Neural progenitor cell (in vitro differentiated cells): ENCODE results near the gene GPX7. TPM values are rescaled to one million over a fixed set of nuclear protein-coding genes. Genes with fewer than 3 reads are reported as not detected.

ENCODE experiments used
- DNase-seq: peaks from one replicate; pipeline ENCODE4 v3.0.0-alpha.2; 2016; ENCODE audit warnings: low spot score
- H2AFZ ChIP-seq: fragments of 200-600 bp; sonication (generic); replicated peaks from 2 replicates; pipeline ENCODE4 v1.6.1; 2016; ENCODE audit warnings: antibody characterized with exemption
- H3F3A ChIP-seq: fragments of 200-600 bp; sonication (generic); 2 replicates; pipeline ENCODE4 v1.6.1; 2016; ENCODE audit warnings: antibody characterized with exemption, low read depth
- H3K27ac ChIP-seq: fragments of 200-600 bp; sonication (generic); 2 replicates; pipeline ENCODE4 v1.5.1; 2016; ENCODE audit warnings: mild to moderate bottlenecking
- H3K27me3 ChIP-seq: fragments of 200-600 bp; sonication (generic); 2 replicates; pipeline ENCODE4 v1.6.1; 2016; ENCODE audit warnings: mild to moderate bottlenecking, moderate library complexity
- H3K36me3 ChIP-seq: fragments of 200-600 bp; sonication (generic); 2 replicates; pipeline ENCODE4 v1.5.1; 2016
- H3K4me1 ChIP-seq: fragments of 200-600 bp; sonication (generic); 2 replicates; pipeline ENCODE4 v1.6.1; 2016; ENCODE audit warnings: mixed run types
- H3K4me2 ChIP-seq: fragments of 200-600 bp; sonication (generic); 2 replicates; pipeline ENCODE4 v1.6.1; 2016
- H3K4me3 ChIP-seq: fragments of 200-600 bp; sonication (generic); 2 replicates; pipeline ENCODE4 v1.5.1; 2016
- H3K79me2 ChIP-seq: fragments of 200-600 bp; sonication (generic); 2 replicates; pipeline ENCODE4 v1.6.1; 2016; ENCODE audit warnings: low read depth
- H3K9ac ChIP-seq: fragments of 200-600 bp; sonication (generic); 2 replicates; pipeline ENCODE4 v1.6.1; 2016
- H3K9me3 ChIP-seq: fragments of 200-600 bp; sonication (generic); 2 replicates; pipeline ENCODE4 v1.5.1; 2016; ENCODE audit warnings: low read depth
- H4K20me1 ChIP-seq: fragments of 200-600 bp; sonication (generic); 2 replicates; pipeline ENCODE4 v1.6.1; 2016; ENCODE audit warnings: low read depth
- H3K27ac Mint-ChIP-seq: 3 replicates; pipeline ENCODE4 v1.8.0; 2021; ENCODE audit warnings: mixed read lengths
- H3K27me3 Mint-ChIP-seq: 2 replicates; pipeline ENCODE4 v1.8.0; 2022; ENCODE audit warnings: low read depth, mild to moderate bottlenecking, inconsistent platforms, moderate library complexity, mixed read lengths; ENCODE audit not compliant: insufficient read depth
- H3K36me3 Mint-ChIP-seq: 3 replicates; pipeline ENCODE4 v1.8.0; 2021; ENCODE audit warnings: mixed read lengths
- H3K4me1 Mint-ChIP-seq: 3 replicates; pipeline ENCODE4 v1.8.0; 2021; ENCODE audit warnings: mixed read lengths
- H3K4me3 Mint-ChIP-seq: 3 replicates; pipeline ENCODE4 v1.8.0; 2021; ENCODE audit warnings: mild to moderate bottlenecking, moderate library complexity, mixed read lengths
- H3K9me3 Mint-ChIP-seq: 3 replicates; pipeline ENCODE4 v1.8.0; 2020; ENCODE audit warnings: mixed read lengths
- EZH2 ChIP-seq: fragments of 200-600 bp; sonication (generic); IDR thresholded peaks from 2 replicates; pipeline ENCODE4 v1.6.1; 2017; ENCODE audit warnings: antibody characterized with exemption, mild to moderate bottlenecking, moderate library complexity
- EZH2phosphoT487 ChIP-seq: fragments of 200-600 bp; sonication (generic); IDR thresholded peaks from 2 replicates; pipeline ENCODE4 v1.6.1; 2017; ENCODE audit warnings: antibody characterized with exemption
- total RNA-seq: library from RNA; depleted of rRNA; stranded (reverse); fragments of >200 nt; gene quantifications from 2 replicates; pipeline ENCODE4 v1.2.3, GENCODE V29; 2015; ENCODE audit warnings: low replicate concordance
- TF ChIP-seq, protein P1 (sequence below): fragments of 200-600 bp; sonication (generic); IDR thresholded peaks from 2 replicates; pipeline ENCODE4 v1.5.1; 2017; ENCODE audit warnings: antibody characterized with exemption, mild to moderate bottlenecking

Gene GPX7
- total RNA-seq, 1 donor from 2014 or later, result 21.9 TPM

DNA sequence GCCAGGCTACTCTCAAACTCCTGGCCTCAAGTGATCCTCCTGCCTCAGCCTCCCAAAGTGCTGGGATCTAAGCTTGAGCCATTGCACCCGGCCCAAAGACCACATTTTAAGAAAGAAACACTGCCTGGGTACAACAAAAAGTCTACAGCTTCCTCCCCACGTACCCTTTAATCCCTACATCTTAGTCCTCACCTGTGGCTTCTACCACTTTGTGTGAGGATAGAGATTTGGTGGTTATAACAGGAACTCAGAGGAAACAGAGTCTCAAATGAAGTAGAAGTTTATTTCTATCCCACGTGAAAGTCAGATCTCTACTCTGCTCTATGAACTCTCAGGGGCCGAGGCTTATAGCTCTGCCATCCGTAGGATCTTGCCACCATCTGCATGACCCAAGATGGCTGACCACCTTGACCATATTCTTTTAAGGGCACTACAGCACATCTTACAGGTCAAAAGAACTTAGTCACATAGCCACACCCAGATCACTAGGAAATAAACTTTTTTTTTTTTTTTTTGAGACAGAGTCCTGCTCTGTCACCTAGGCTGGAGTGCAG lies 13.4 kb downstream of the GPX7 start:
- Mint-ChIP-seq H3K27ac (peak overlapping the region; percentile 31), H3K27me3 (peaks cover 5% of the 10 kb centered on the region), H3K36me3 (no peaks in the 10 kb centered on the region), H3K4me3 (no peak overlapping the region), H3K9me3 (peaks cover 4% of the 10 kb centered on the region), H3K4me1 (peaks cover 5% of the 10 kb centered on the region)
- Histone ChIP-seq H3K9me3 (no peaks in the 10 kb centered on the region), H4K20me1 (no peaks in the 10 kb centered on the region), H2AFZ (no peak overlapping the region), H3K27ac (no peak overlapping the region), H3K9ac (no peak overlapping the region), H3F3A (no peaks in the 10 kb centered on the region), H3K4me3 (no peak overlapping the region), H3K27me3 (no peaks in the 10 kb centered on the region), H3K36me3 (no peaks in the 10 kb centered on the region), H3K4me1 (no peaks in the 10 kb centered on the region), H3K79me2 (no peaks in the 10 kb centered on the region), H3K4me2 (no peak overlapping the region)
- no peak for DNase-seq
- TF ChIP-seq, protein P1, sequence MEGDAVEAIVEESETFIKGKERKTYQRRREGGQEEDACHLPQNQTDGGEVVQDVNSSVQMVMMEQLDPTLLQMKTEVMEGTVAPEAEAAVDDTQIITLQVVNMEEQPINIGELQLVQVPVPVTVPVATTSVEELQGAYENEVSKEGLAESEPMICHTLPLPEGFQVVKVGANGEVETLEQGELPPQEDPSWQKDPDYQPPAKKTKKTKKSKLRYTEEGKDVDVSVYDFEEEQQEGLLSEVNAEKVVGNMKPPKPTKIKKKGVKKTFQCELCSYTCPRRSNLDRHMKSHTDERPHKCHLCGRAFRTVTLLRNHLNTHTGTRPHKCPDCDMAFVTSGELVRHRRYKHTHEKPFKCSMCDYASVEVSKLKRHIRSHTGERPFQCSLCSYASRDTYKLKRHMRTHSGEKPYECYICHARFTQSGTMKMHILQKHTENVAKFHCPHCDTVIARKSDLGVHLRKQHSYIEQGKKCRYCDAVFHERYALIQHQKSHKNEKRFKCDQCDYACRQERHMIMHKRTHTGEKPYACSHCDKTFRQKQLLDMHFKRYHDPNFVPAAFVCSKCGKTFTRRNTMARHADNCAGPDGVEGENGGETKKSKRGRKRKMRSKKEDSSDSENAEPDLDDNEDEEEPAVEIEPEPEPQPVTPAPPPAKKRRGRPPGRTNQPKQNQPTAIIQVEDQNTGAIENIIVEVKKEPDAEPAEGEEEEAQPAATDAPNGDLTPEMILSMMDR, result no peak
- TF ChIP-seq EZH2 (no peak), EZH2phosphoT487 (no peak)

DNA sequence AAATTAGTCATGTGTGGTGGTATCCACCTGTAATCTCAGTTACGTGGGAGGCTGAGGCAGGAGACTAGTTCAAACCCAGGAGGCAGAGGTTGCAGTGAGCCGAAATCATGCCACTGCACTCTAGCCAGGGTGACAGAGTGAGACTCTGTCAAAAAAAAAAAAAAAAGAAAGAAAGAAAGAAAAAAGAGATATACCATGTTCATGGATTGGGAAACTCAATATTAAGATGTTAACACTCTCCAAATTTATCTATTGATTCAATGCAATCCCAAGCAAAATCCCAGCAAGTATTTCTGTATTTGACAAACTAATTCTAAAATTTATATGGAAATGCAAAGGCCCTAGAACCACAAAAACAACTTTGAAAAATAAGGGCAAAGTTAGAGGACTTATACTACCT lies 19.8 kb downstream of the GPX7 start:
- Histone ChIP-seq H3K27me3 (no peaks in the 10 kb centered on the region), H3K36me3 (no peaks in the 10 kb centered on the region), H3K9ac (no peak overlapping the region), H3F3A (no peaks in the 10 kb centered on the region), H2AFZ (no peak overlapping the region), H3K4me3 (no peak overlapping the region), H3K9me3 (no peaks in the 10 kb centered on the region), H3K79me2 (no peaks in the 10 kb centered on the region), H3K4me2 (no peak overlapping the region), H4K20me1 (no peaks in the 10 kb centered on the region), H3K4me1 (no peaks in the 10 kb centered on the region), H3K27ac (no peak overlapping the region)
- H3K4me3 Mint-ChIP-seq, result no peak overlapping the region
- peaks cover 3% of the 10 kb centered on the region for H3K27me3 Mint-ChIP-seq
- no peak overlapping the region for H3K27ac Mint-ChIP-seq
- H3K9me3 Mint-ChIP-seq, result peaks cover 25% of the 10 kb centered on the region
- peaks cover 1% of the 10 kb centered on the region for H3K4me1 Mint-ChIP-seq
- TF ChIP-seq EZH2phosphoT487, result no peak
- TF ChIP-seq, protein P1, result no peak
- TF ChIP-seq EZH2, result no peak
- H3K36me3 Mint-ChIP-seq, result no peaks in the 10 kb centered on the region
- DNase-seq, result no peak

DNA sequence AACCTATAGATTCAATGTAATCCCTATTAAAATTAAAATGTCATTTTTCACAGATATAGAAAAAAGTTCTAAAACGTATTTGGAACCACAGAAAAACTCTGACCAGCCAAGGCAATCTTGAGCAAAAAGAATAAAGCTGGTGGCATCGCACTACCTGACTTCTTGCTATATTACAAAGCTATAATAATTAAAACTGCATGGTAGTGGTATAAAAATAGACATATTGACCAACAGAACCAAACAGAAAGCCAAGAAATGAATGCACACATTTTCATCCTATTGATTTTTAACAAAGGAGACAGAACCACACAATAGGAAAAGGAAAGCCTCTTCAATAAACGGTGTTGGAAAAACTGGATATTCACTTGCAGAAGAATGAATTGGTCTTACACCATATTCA lies 21.6 kb downstream of the GPX7 start:
- Histone ChIP-seq H3K27ac (no peak overlapping the region), H3K4me1 (peaks cover 4% of the 10 kb centered on the region), H3K4me2 (no peak overlapping the region), H4K20me1 (no peaks in the 10 kb centered on the region), H3K9me3 (no peaks in the 10 kb centered on the region), H3K9ac (no peak overlapping the region), H3K36me3 (no peaks in the 10 kb centered on the region), H3F3A (peaks cover 4% of the 10 kb centered on the region), H3K79me2 (no peaks in the 10 kb centered on the region), H2AFZ (no peak overlapping the region), H3K27me3 (no peaks in the 10 kb centered on the region), H3K4me3 (no peak overlapping the region)
- H3K9me3 Mint-ChIP-seq, result peaks cover 25% of the 10 kb centered on the region
- H3K36me3 Mint-ChIP-seq, result no peaks in the 10 kb centered on the region
- no peak overlapping the region for H3K4me3 Mint-ChIP-seq
- H3K27me3 Mint-ChIP-seq, result no peaks in the 10 kb centered on the region
- peaks cover 8% of the 10 kb centered on the region for H3K4me1 Mint-ChIP-seq
- TF ChIP-seq EZH2 (no peak), EZH2phosphoT487 (no peak)
- TF ChIP-seq, protein P1, result no peak
- DNase-seq, result no peak
- H3K27ac Mint-ChIP-seq, result no peak overlapping the region
